Endodermal cell (in vitro differentiated cells): ENCODE data around the gene DERA. TPM values are rescaled to one million over a fixed set of nuclear protein-coding genes. Genes with fewer than 3 reads are reported as not detected.

Experiments used
- DNase-seq: peaks from one replicate; pipeline ENCODE4 v3.0.0-alpha.2; 2017
- H3K27ac ChIP-seq: 2 replicates; pipeline ENCODE4 v1.5.1; 2013; ENCODE audit warnings: mild to moderate bottlenecking, low read depth, low read length, moderate library complexity
- H3K27me3 ChIP-seq: 2 replicates; pipeline ENCODE4 v1.6.1; 2013; ENCODE audit warnings: mild to moderate bottlenecking, low read length, moderate library complexity; ENCODE audit not compliant: insufficient read depth, control insufficient read depth, poor library complexity, severe bottlenecking
- H3K36me3 ChIP-seq: 2 replicates; pipeline ENCODE4 v1.7.0; 2013; ENCODE audit warnings: mild to moderate bottlenecking, low read length, moderate library complexity; ENCODE audit not compliant: control insufficient read depth, insufficient read depth
- H3K4me1 ChIP-seq: one replicate; pipeline ENCODE4 v1.7.0; 2013; ENCODE audit warnings: low read length; ENCODE audit not compliant: control insufficient read depth, insufficient read depth
- H3K4me3 ChIP-seq: 2 replicates; pipeline ENCODE4 v1.5.1; 2013; ENCODE audit warnings: mild to moderate bottlenecking, low read length, moderate library complexity
- H3K9ac ChIP-seq: 2 replicates; pipeline ENCODE4 v1.6.1; 2013; ENCODE audit warnings: mild to moderate bottlenecking, low read length, moderate library complexity; ENCODE audit not compliant: poor library complexity, severe bottlenecking; ENCODE audit errors: extremely low read depth
- H3K9me3 ChIP-seq: 2 replicates; pipeline ENCODE4 v1.6.1; 2013; ENCODE audit warnings: mild to moderate bottlenecking, low read length, moderate library complexity; ENCODE audit not compliant: control insufficient read depth
- H3K27ac Mint-ChIP-seq: 2 replicates; pipeline ENCODE4 v1.8.0; 2020; ENCODE audit warnings: mixed read lengths
- H3K27me3 Mint-ChIP-seq: 2 replicates; pipeline ENCODE4 v1.8.0; 2021; ENCODE audit warnings: mild to moderate bottlenecking, mixed read lengths; ENCODE audit not compliant: insufficient read depth
- H3K36me3 Mint-ChIP-seq: 2 replicates; pipeline ENCODE4 v1.8.0; 2020; ENCODE audit warnings: low read depth, mixed read lengths
- H3K4me1 Mint-ChIP-seq: 2 replicates; pipeline ENCODE4 v1.8.0; 2020; ENCODE audit warnings: mixed read lengths
- H3K4me3 Mint-ChIP-seq: 2 replicates; pipeline ENCODE4 v1.8.0; 2020; ENCODE audit warnings: mild to moderate bottlenecking, moderate library complexity, mixed read lengths
- H3K9me3 Mint-ChIP-seq: 2 replicates; pipeline ENCODE4 v1.8.0; 2020; ENCODE audit warnings: mild to moderate bottlenecking, mixed read lengths
- CTCF ChIP-seq: fragments of 200-600 bp; sonication (generic); conservative IDR thresholded peaks from 2 replicates; pipeline ENCODE4 v1.5.0; 2021; ENCODE audit warnings: antibody characterized with exemption, mild to moderate bottlenecking
- WGBS, 2 experiments: methylation state at CpG; one replicate each; pipeline versions ENCODE4 v1.1.5 to v1.1.7; 2013; ENCODE audit warnings: missing lambda C conversion rate in 2 of 2, mixed read lengths in 1 of 2; ENCODE audit not compliant: insufficient coverage in 1 of 2, insufficient read length in 1 of 2; 5-methylcytosine and 5-hydroxymethylcytosine counted together
- total RNA-seq, 2 donors: library from RNA; stranded (reverse); fragmentation: NEBNext Ultra II Directional in 1 of 2; extraction: Animal tissue kit (Norgen Biotek cat#: 25700) in 1 of 2; gene quantifications; 2 replicates in 1 of 2; 3 replicates in 1 of 2; pipeline ENCODE4 v1.2.1, GENCODE V29; 2021

Gene DERA
- total RNA-seq, 2 donors from 2014 or later, result 81.7 to 125 TPM

DNA sequence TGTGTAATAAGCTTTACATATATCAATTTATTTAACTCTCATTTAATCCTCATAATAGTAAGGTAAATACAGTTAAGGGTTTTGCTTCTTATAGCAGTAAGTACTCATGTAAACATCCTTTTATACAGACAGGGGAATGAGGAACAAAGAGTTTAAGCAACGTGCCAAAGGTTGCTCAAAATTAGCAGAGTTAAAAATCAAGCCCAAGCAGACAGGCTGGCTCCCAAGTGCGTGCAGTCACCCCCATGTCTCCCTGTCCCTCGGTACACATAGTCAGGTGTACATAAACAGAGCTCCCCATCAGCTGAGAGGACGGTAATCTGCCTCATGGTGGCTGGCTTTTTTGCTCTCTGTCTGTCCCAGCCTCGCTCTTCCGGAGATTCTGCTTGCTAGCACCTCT lies 126.4 kb downstream of the DERA start:
- H3K9me3 ChIP-seq, result peaks cover 11% of the 10 kb centered on the region
- H3K27ac ChIP-seq, result no peak overlapping the region
- H3K9me3 Mint-ChIP-seq, result peaks cover 11% of the 10 kb centered on the region
- H3K27me3 Mint-ChIP-seq, result no peaks in the 10 kb centered on the region
- H3K4me1 ChIP-seq, result no peaks in the 10 kb centered on the region
- no peak for DNase-seq
- WGBS, 2 experiments, result 88 to 89% methylated on average over 5 to 6 of the region's 6 CpGs
- H3K36me3 ChIP-seq, result peaks cover 48% of the 10 kb centered on the region
- no peak overlapping the region for H3K4me3 Mint-ChIP-seq
- H3K4me3 ChIP-seq, result no peak overlapping the region
- peak overlapping the region; percentile 0 for H3K27ac Mint-ChIP-seq
- H3K4me1 Mint-ChIP-seq, result peaks cover 23% of the 10 kb centered on the region
- peaks cover 55% of the 10 kb centered on the region for H3K36me3 Mint-ChIP-seq
- TF ChIP-seq CTCF, result no peak
- no peaks in the 10 kb centered on the region for H3K27me3 ChIP-seq
- no peak overlapping the region for H3K9ac ChIP-seq

GRCh38 chr12:16043480-16043879 lies 132.3 kb downstream of the DERA start:
- Histone ChIP-seq H3K36me3 (peaks cover 14% of the 10 kb centered on the region), H3K4me1 (no peaks in the 10 kb centered on the region), H3K9me3 (peaks cover 40% of the 10 kb centered on the region), H3K27me3 (no peaks in the 10 kb centered on the region), H3K4me3 (no peak overlapping the region), H3K27ac (no peak overlapping the region), H3K9ac (no peak overlapping the region)
- H3K36me3 Mint-ChIP-seq, result peaks cover 45% of the 10 kb centered on the region
- no peak for TF ChIP-seq CTCF
- DNase-seq, result no peak
- 64 to 80% methylated on average over 1 of the region's 1 CpG for WGBS, 2 experiments
- H3K27me3 Mint-ChIP-seq, result no peaks in the 10 kb centered on the region
- H3K27ac Mint-ChIP-seq, result no peak overlapping the region
- peaks cover 7% of the 10 kb centered on the region for H3K4me1 Mint-ChIP-seq
- H3K4me3 Mint-ChIP-seq, result no peak overlapping the region
- H3K9me3 Mint-ChIP-seq, result peaks cover 34% of the 10 kb centered on the region

DNA sequence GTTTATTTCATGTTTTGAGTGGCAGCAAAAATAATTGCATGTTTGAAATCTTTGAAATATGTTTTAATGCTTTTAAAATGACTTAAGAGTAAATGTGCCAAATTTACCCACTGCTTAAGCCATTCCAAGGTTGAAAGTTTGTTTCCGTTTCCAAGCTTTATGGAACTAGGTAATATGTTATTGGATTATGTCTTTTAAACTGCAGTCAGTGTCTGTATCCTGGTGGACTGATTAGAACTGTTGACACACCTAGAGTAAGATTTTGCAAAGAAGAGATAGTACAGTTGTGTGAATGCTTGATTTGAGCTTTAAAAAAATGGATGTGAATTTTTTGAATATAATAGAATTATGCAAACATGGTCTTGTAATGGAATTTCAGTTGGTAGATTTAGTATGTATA lies 135.1 kb downstream of the DERA start:
- Mint-ChIP-seq H3K4me1 (peaks cover 16% of the 10 kb centered on the region), H3K9me3 (peaks cover 58% of the 10 kb centered on the region), H3K4me3 (no peak overlapping the region), H3K27ac (no peak overlapping the region), H3K27me3 (no peaks in the 10 kb centered on the region), H3K36me3 (peaks cover 50% of the 10 kb centered on the region)
- H3K4me3 ChIP-seq, result no peak overlapping the region
- H3K27me3 ChIP-seq, result no peaks in the 10 kb centered on the region
- DNase-seq, result no peak
- H3K9ac ChIP-seq, result no peak overlapping the region
- H3K9me3 ChIP-seq, result peaks cover 68% of the 10 kb centered on the region
- no peaks in the 10 kb centered on the region for H3K4me1 ChIP-seq
- TF ChIP-seq CTCF, result no peak
- H3K27ac ChIP-seq, result no peak overlapping the region
- 92 to 100% methylated on average over 1 of the region's 1 CpG for WGBS, 2 experiments
- H3K36me3 ChIP-seq, result no peaks in the 10 kb centered on the region
